EL (cell line): ENCODE measurements around the gene SOX13.
"Not testable (repeated sequence)": the region's sequence is repeated elsewhere in the genome, so short reads cannot be mapped to it uniquely, and the experiment has no call there.

Source experiments
- DNase-seq: peaks from one replicate; pipeline ENCODE4 v3.0.0-alpha.2; 2016

Gene SOX13

GRCh38 chr1:204087893-204088528 lies 15.1 kb downstream of the SOX13 start:
- no peak for DNase-seq

- no peak for DNase-seq
These were observed 15.7 kb downstream of the SOX13 start for GRCh38 chr1:204088596-204088995.

GRCh38 chr1:204089044-204089751 lies 16.3 kb downstream of the SOX13 start:
- peak; percentile 56 for DNase-seq

GRCh38 chr1:204090132-204090531 lies 17.2 kb downstream of the SOX13 start:
- not testable (repeated sequence) for DNase-seq

GRCh38 chr1:204091066-204091465 lies 18.2 kb downstream of the SOX13 start:
- no peak for DNase-seq

GRCh38 chr1:204091787-204092312 lies 18.9 kb downstream of the SOX13 start:
- no peak for DNase-seq

- no peak for DNase-seq
These were observed 19.9 kb downstream of the SOX13 start for GRCh38 chr1:204092632-204093420.

- no peak for DNase-seq
These were observed 20.5 kb downstream of the SOX13 start for GRCh38 chr1:204093421-204093717.

- DNase-seq: no peak
These were observed 20.9 kb downstream of the SOX13 start for GRCh38 chr1:204093781-204094180.

- no peak for DNase-seq
These were observed 21.4 kb downstream of the SOX13 start for GRCh38 chr1:204094313-204094729.

- DNase-seq: no peak
These were observed 22.1 kb downstream of the SOX13 start for GRCh38 chr1:204094856-204095634.

- no peak for DNase-seq
These were observed 24.0 kb downstream of the SOX13 start for GRCh38 chr1:204096931-204097330.

- no peak for DNase-seq
These were observed 25.8 kb downstream of the SOX13 start for GRCh38 chr1:204098683-204099082.

- not testable (repeated sequence) for DNase-seq
These were observed 26.8 kb downstream of the SOX13 start for GRCh38 chr1:204099754-204100153.

GRCh38 chr1:204102029-204102611 lies 29.2 kb downstream of the SOX13 start:
- no peak for DNase-seq

- peak; percentile 57 for DNase-seq
These were observed 30.0 kb downstream of the SOX13 start for GRCh38 chr1:204102739-204103430.

- no peak for DNase-seq
These were observed 30.5 kb downstream of the SOX13 start for GRCh38 chr1:204103431-204103741.

GRCh38 chr1:204104331-204105130 lies 31.6 kb downstream of the SOX13 start:
- peak; percentile 85 for DNase-seq

- DNase-seq: no peak
These were observed 32.2 kb downstream of the SOX13 start for GRCh38 chr1:204105131-204105515.

GRCh38 chr1:204106825-204107224 lies 33.9 kb downstream of the SOX13 start:
- no peak for DNase-seq

- no peak for DNase-seq
These were observed 35.0 kb downstream of the SOX13 start for GRCh38 chr1:204107892-204108291.
